IMR-90 (cell line): Measurements from ENCODE around the gene SVIL. TPM values are rescaled to one million over a fixed set of nuclear protein-coding genes. Genes with fewer than 3 reads are reported as not detected.

Experiments
- ATAC-seq: fragments of 200-7000 bp; cut with Tn5 transposase; 2 replicates; pipeline ENCODE4 v1.9.1; 2020; ENCODE audit warnings: low read depth, mild to moderate bottlenecking, moderate library complexity
- BruUV-seq: library from RNA; stranded (reverse); fragments of 400-500 nt; replicated peaks from 2 replicates; lab custom pipeline; 2021; lab: Mats Ljungman, UMichigan
- CTCF ChIA-PET: fragments of 300-600 bp; formaldehyde crosslinking; extraction: SDS; loops from one replicate; lab custom pipeline; 2021; ENCODE audit warnings: antibody characterized with exemption; lab: Yijun Ruan, JAX
- POLR2A ChIA-PET: fragments of 300-600 bp; sonication (Branson Sonifier 250); formaldehyde crosslinking; loops from one replicate; lab custom pipeline; 2022; ENCODE audit warnings: antibody characterized with exemption; ENCODE audit not compliant: unreplicated experiment; lab: Charles Lee
- DNase-seq: peaks from one replicate; pipeline ENCODE4 v3.0.0; 2013
- H2AFZ ChIP-seq: replicated peaks from 2 replicates; pipeline ENCODE3; 2013; ENCODE audit warnings: low read length, mild to moderate bottlenecking; ENCODE audit not compliant: poor library complexity
- H2AK5ac ChIP-seq: 2 replicates; pipeline ENCODE4 v1.6.1; 2013; ENCODE audit warnings: low read depth, low read length, inconsistent platforms
- H2AK9ac ChIP-seq: replicated peaks from 2 replicates; pipeline ENCODE3; 2013; ENCODE audit warnings: mild to moderate bottlenecking, low read depth, low read length, moderate library complexity; ENCODE audit not compliant: poor library complexity
- H2BK120ac ChIP-seq: 2 replicates; pipeline ENCODE4 v1.6.1; 2013; ENCODE audit warnings: low read depth, low read length, inconsistent platforms
- H2BK15ac ChIP-seq: 3 replicates; pipeline ENCODE4 v1.6.1; 2013; ENCODE audit warnings: low read depth, low read length, inconsistent platforms
- H2BK20ac ChIP-seq: 2 replicates; pipeline ENCODE4 v1.6.1; 2013; ENCODE audit warnings: low read depth, mild to moderate bottlenecking, inconsistent platforms, low read length, moderate library complexity
- H2BK5ac ChIP-seq: 2 replicates; pipeline ENCODE4 v1.6.1; 2013; ENCODE audit warnings: mild to moderate bottlenecking, low read depth, low read length, inconsistent platforms; ENCODE audit not compliant: poor library complexity, severe bottlenecking
- H3K14ac ChIP-seq: replicated peaks from 2 replicates; pipeline ENCODE4 v1.6.1; 2013; ENCODE audit warnings: low read depth, low read length, inconsistent platforms
- H3K18ac ChIP-seq: 2 replicates; pipeline ENCODE4 v1.6.1; 2013; ENCODE audit warnings: low read depth, low read length, control low read depth
- H3K23ac ChIP-seq: 2 replicates; pipeline ENCODE4 v1.6.1; 2013; ENCODE audit warnings: low read depth, low read length, inconsistent platforms
- H3K27ac ChIP-seq: 2 replicates; pipeline ENCODE4 v1.5.1; 2013; ENCODE audit warnings: mild to moderate bottlenecking, control low read depth, low read length; ENCODE audit not compliant: insufficient read depth
- H3K27me3 ChIP-seq: 2 replicates; pipeline ENCODE4 v1.6.1; 2013; ENCODE audit warnings: low read length; ENCODE audit not compliant: control insufficient read depth, insufficient read depth
- H3K36me3 ChIP-seq: 2 replicates; pipeline ENCODE4 v1.6.1; 2013; ENCODE audit warnings: low read length, mixed read lengths; ENCODE audit not compliant: control insufficient read depth, insufficient read depth
- H3K4ac ChIP-seq: 2 replicates; pipeline ENCODE4 v1.6.1; 2013; ENCODE audit warnings: low read depth, low read length, inconsistent platforms
- H3K4me1 ChIP-seq: 2 replicates; pipeline ENCODE4 v1.6.1; 2013; ENCODE audit warnings: low read length, mixed read lengths; ENCODE audit not compliant: control insufficient read depth, insufficient read depth
- H3K4me2 ChIP-seq: 2 replicates; pipeline ENCODE4 v1.6.1; 2013; ENCODE audit warnings: low read depth, mild to moderate bottlenecking, control low read depth, low read length, moderate library complexity
- H3K4me3 ChIP-seq: 2 replicates; pipeline ENCODE4 v1.5.1; 2013; ENCODE audit warnings: low read depth, mild to moderate bottlenecking, control low read depth, low read length, moderate library complexity; ENCODE audit not compliant: insufficient read depth
- H3K56ac ChIP-seq: 2 replicates; pipeline ENCODE4 v1.6.1; 2013; ENCODE audit warnings: low read length, inconsistent platforms; ENCODE audit not compliant: insufficient read depth; ENCODE audit errors: extremely low read depth
- H3K79me1 ChIP-seq, 2 experiments: 2 replicates each; pipeline ENCODE4 v1.6.1; 2013; ENCODE audit warnings: low read length in 2 of 2, inconsistent platforms in 1 of 2, low read depth in 1 of 2
- H3K9ac ChIP-seq: 2 replicates; pipeline ENCODE4 v1.6.1; 2013; ENCODE audit warnings: low read depth, low read length, control low read depth
- H3K9me1 ChIP-seq: 2 replicates; pipeline ENCODE4 v1.6.1; 2013; ENCODE audit warnings: low read length, inconsistent platforms; ENCODE audit not compliant: insufficient read depth
- H3K9me3 ChIP-seq: 2 replicates; pipeline ENCODE4 v1.6.1; 2013; ENCODE audit warnings: low read length; ENCODE audit not compliant: control insufficient read depth, insufficient read depth
- H4K20me1 ChIP-seq: 2 replicates; pipeline ENCODE4 v1.6.1; 2013; ENCODE audit warnings: low read length, inconsistent platforms; ENCODE audit not compliant: insufficient read depth
- H4K5ac ChIP-seq: 2 replicates; pipeline ENCODE4 v1.6.1; 2013; ENCODE audit warnings: mild to moderate bottlenecking, low read depth, low read length, control low read depth
- H4K8ac ChIP-seq, 2 experiments: 2 replicates each; pipeline ENCODE4 v1.6.1; 2013; ENCODE audit warnings: low read depth in 2 of 2, low read length in 2 of 2, control low read depth in 1 of 2, inconsistent platforms in 1 of 2
- H4K91ac ChIP-seq: 2 replicates; pipeline ENCODE4 v1.6.1; 2013; ENCODE audit warnings: low read depth, low read length, inconsistent platforms; ENCODE audit not compliant: insufficient read depth
- BHLHE40 ChIP-seq: fragments of 150-350 bp; IDR thresholded peaks from 2 replicates; pipeline ENCODE4 v1.6.1; 2016; ENCODE audit warnings: mild to moderate bottlenecking, low read depth, low read length
- CEBPB ChIP-seq: IDR thresholded peaks from 2 replicates; pipeline ENCODE4 v1.6.1; 2012; ENCODE audit warnings: low read depth, low read length, improper control_type of control experiment
- CHD1 ChIP-seq: IDR thresholded peaks from 2 replicates; pipeline ENCODE4 v1.6.1; 2012; ENCODE audit warnings: low read depth, low read length, improper control_type of control experiment
- FOS ChIP-seq: fragments of 150-350 bp; IDR thresholded peaks from 2 replicates; pipeline ENCODE4 v1.6.1; 2016; ENCODE audit warnings: low read depth, low read length
- MAFK ChIP-seq: IDR thresholded peaks from 2 replicates; pipeline ENCODE4 v1.6.1; 2012; ENCODE audit warnings: low read depth, low read length, improper control_type of control experiment
- MAZ ChIP-seq: IDR thresholded peaks from 2 replicates; pipeline ENCODE4 v1.6.1; 2012; ENCODE audit warnings: low read depth, mild to moderate bottlenecking, low read length, improper control_type of control experiment, moderate library complexity, borderline replicate concordance
- MXI1 ChIP-seq: IDR thresholded peaks from 2 replicates; pipeline ENCODE4 v1.6.1; 2012; ENCODE audit warnings: low read depth, mild to moderate bottlenecking, low read length, moderate library complexity, borderline replicate concordance
- NFE2L2 ChIP-seq: fragments of 150-350 bp; IDR thresholded peaks from 2 replicates; pipeline ENCODE4 v1.6.1; 2016; ENCODE audit warnings: low read depth, mild to moderate bottlenecking, low read length
- POLR2A ChIP-seq: IDR thresholded peaks from 2 replicates; pipeline ENCODE4 v1.6.1; 2012; ENCODE audit warnings: mild to moderate bottlenecking, low read depth, low read length
- RAD21 ChIP-seq: IDR thresholded peaks from 2 replicates; pipeline ENCODE4 v1.6.1; 2012; ENCODE audit warnings: low read length, improper control_type of control experiment
- RCOR1 ChIP-seq: IDR thresholded peaks from 2 replicates; pipeline ENCODE4 v1.6.1; 2012; ENCODE audit warnings: mild to moderate bottlenecking, low read length, improper control_type of control experiment; ENCODE audit not compliant: insufficient replicate concordance
- RFX5 ChIP-seq: IDR thresholded peaks from 2 replicates; pipeline ENCODE4 v1.8.0; 2012; ENCODE audit warnings: low read depth, mild to moderate bottlenecking, low read length, moderate library complexity
- SMC3 ChIP-seq: fragments of 150-350 bp; IDR thresholded peaks from 2 replicates; pipeline ENCODE4 v1.6.1; 2016; ENCODE audit warnings: low read depth, mild to moderate bottlenecking, antibody characterized with exemption, low read length, moderate library complexity
- WGBS, 2 experiments: methylation state at CpG; one replicate each; pipeline versions ENCODE4 v1.1.5 to v1.1.7; 2013; ENCODE audit warnings: missing lambda C conversion rate in 2 of 2; ENCODE audit not compliant: insufficient read length in 1 of 2; ENCODE audit errors: extremely low coverage in 2 of 2; 5-methylcytosine and 5-hydroxymethylcytosine counted together
- dilution Hi-C: fragments of 300-500 bp; cut with HindIII; formaldehyde crosslinking; loops from one replicate; pipeline ENCODE4 v1.14.3; 2018; ENCODE audit warnings: low sequenced_read_pairs; ENCODE audit not compliant: unreplicated experiment
- in situ Hi-C: fragments of 300-500 bp; cut with MboI; formaldehyde crosslinking; loops from 3 replicates; pipeline ENCODE4 v1.14.3; 2019; ENCODE audit warnings: low sequenced_read_pairs, inconsistent platforms, mixed read lengths
- intact Hi-C: fragments of 100-400 bp; cut with micrococcal nuclease; formaldehyde crosslinking; loops from 2 replicates; pipeline ENCODE4 v1.10.0; 2022
- polyA plus RNA-seq, 3 experiments: library from polyadenylated mRNA; depleted of rRNA; stranded (reverse); fragments of >200 nt; gene quantifications; 2 replicates each; pipeline ENCODE4 v1.2.3, GENCODE V29; 2012; ENCODE audit warnings: low replicate concordance in 1 of 3
- total RNA-seq: library from RNA; depleted of rRNA; stranded (reverse); fragments of >200 nt; gene quantifications from 2 replicates; pipeline ENCODE4 v1.2.3, GENCODE V29; 2012
- TF ChIP-seq, protein P1 (sequence below): conservative IDR thresholded peaks from 2 replicates; pipeline ENCODE4 v1.5.1; 2012; ENCODE audit warnings: mild to moderate bottlenecking, low read depth, low read length, improper control_type of control experiment
- TF ChIP-seq, protein P2 (sequence below): fragments of 150-350 bp; IDR thresholded peaks from 2 replicates; pipeline ENCODE4 v1.6.1; 2016; ENCODE audit warnings: low read depth, mild to moderate bottlenecking, low read length, moderate library complexity, borderline replicate concordance
- TF ChIP-seq, protein P3 (sequence below): fragments of 150-350 bp; IDR thresholded peaks from 2 replicates; pipeline ENCODE4 v1.6.1; 2017; ENCODE audit warnings: mild to moderate bottlenecking, antibody characterized with exemption, low read length, low read depth

Gene SVIL
- total and polyA plus RNA-seq, 2 of the 4 experiments (the other 2 are of a cell fraction), result 11.5 to 11.6 TPM

DNA sequence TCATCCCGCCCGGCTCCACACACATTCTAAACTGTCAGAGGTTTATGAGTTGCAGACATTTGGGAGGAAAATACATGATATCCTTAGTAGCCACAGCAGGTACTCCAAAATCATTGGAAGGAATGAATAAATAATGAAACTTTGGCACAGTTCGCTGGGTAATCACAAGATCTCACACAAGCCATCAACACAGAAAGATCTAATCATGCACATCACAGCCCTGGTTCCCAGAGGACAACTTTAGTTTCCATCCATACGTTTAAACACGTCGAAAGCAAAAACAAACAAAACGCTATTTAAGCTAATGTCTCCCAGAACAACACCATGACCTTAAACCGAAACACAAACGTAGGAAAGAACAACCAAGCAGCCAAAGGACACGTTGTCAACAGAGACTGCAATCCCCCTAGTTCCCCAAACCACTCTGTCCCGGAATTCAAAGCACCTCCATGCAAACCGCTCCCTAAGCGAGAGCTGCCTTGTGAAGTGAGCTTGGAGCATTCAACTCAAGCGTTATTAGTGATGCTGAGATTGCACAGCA, 12.3 kb downstream of the SVIL start:
- Histone ChIP-seq H2BK5ac (no peak overlapping the region), H2AK5ac (no peak overlapping the region), H4K20me1 (peaks cover 49% of the 10 kb centered on the region), H2BK120ac (no peak overlapping the region), H3K4me2 (no peak overlapping the region), H2AK9ac (no peak overlapping the region), H2BK15ac (no peak overlapping the region), H3K79me1 (peaks cover 36 to 67% of the 10 kb centered on the region in 2 experiments), H3K4ac (no peak overlapping the region), H3K4me3 (no peak overlapping the region), H3K9ac (no peak overlapping the region), H2BK20ac (no peak overlapping the region), H3K9me3 (no peaks in the 10 kb centered on the region), H4K8ac (no peak overlapping the region), H2AFZ (no peak overlapping the region), H3K56ac (no peak overlapping the region), H4K5ac (no peak overlapping the region), H4K91ac (no peak overlapping the region), H3K27ac (no peak overlapping the region), H3K23ac (no peak overlapping the region), H3K36me3 (no peaks in the 10 kb centered on the region), H3K18ac (no peak overlapping the region), H3K14ac (no peak overlapping the region), H3K27me3 (no peaks in the 10 kb centered on the region), H3K9me1 (peaks cover 9% of the 10 kb centered on the region), H3K4me1 (peaks cover 14% of the 10 kb centered on the region)
- ChIA-PET POLR2A (no interaction called here), CTCF (no interaction called here)
- TF ChIP-seq BHLHE40, result no peak
- TF ChIP-seq MAFK, result no peak
- no peak for TF ChIP-seq SMC3
- no peak for TF ChIP-seq FOS
- no peak for TF ChIP-seq RCOR1
- TF ChIP-seq, protein P1, sequence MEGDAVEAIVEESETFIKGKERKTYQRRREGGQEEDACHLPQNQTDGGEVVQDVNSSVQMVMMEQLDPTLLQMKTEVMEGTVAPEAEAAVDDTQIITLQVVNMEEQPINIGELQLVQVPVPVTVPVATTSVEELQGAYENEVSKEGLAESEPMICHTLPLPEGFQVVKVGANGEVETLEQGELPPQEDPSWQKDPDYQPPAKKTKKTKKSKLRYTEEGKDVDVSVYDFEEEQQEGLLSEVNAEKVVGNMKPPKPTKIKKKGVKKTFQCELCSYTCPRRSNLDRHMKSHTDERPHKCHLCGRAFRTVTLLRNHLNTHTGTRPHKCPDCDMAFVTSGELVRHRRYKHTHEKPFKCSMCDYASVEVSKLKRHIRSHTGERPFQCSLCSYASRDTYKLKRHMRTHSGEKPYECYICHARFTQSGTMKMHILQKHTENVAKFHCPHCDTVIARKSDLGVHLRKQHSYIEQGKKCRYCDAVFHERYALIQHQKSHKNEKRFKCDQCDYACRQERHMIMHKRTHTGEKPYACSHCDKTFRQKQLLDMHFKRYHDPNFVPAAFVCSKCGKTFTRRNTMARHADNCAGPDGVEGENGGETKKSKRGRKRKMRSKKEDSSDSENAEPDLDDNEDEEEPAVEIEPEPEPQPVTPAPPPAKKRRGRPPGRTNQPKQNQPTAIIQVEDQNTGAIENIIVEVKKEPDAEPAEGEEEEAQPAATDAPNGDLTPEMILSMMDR, result no peak
- no peak for TF ChIP-seq RAD21
- no peak for TF ChIP-seq MAZ
- TF ChIP-seq, protein P2, sequence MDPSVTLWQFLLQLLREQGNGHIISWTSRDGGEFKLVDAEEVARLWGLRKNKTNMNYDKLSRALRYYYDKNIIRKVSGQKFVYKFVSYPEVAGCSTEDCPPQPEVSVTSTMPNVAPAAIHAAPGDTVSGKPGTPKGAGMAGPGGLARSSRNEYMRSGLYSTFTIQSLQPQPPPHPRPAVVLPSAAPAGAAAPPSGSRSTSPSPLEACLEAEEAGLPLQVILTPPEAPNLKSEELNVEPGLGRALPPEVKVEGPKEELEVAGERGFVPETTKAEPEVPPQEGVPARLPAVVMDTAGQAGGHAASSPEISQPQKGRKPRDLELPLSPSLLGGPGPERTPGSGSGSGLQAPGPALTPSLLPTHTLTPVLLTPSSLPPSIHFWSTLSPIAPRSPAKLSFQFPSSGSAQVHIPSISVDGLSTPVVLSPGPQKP, result no peak
- TF ChIP-seq NFE2L2, result no peak
- no peak for TF ChIP-seq CEBPB
- TF ChIP-seq POLR2A, result no peak
- no peak for TF ChIP-seq RFX5
- TF ChIP-seq MXI1, result no peak
- no peak for TF ChIP-seq CHD1
- TF ChIP-seq, protein P3, sequence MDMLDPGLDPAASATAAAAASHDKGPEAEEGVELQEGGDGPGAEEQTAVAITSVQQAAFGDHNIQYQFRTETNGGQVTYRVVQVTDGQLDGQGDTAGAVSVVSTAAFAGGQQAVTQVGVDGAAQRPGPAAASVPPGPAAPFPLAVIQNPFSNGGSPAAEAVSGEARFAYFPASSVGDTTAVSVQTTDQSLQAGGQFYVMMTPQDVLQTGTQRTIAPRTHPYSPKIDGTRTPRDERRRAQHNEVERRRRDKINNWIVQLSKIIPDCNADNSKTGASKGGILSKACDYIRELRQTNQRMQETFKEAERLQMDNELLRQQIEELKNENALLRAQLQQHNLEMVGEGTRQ, result no peak
- dilution Hi-C loops (no loop called here), in situ Hi-C loops (no loop called here), intact Hi-C loops (no loop called here)
- no TSS peak for BruUV-seq
- no peak for ATAC-seq
- 57% methylated on average over 5 of the region's 14 CpGs; no CpG with 5 or more reads in 1 of the 2 experiments for WGBS, 2 experiments
- no peak for DNase-seq
